RKO (cell line): ENCODE results near the gene PFDN2.
A peak's percentile ranks its signal among the peaks of the same experiment; 100 is the strongest.
"Not testable (repeated sequence)": the region's sequence is repeated elsewhere in the genome, so short reads cannot be mapped to it uniquely, and the experiment has no call there.

Experiments
- DNase-seq: peaks from one replicate; pipeline ENCODE4 v3.0.0-alpha.2; 2016; ENCODE audit warnings: low spot score

PFDN2 gene

DNA sequence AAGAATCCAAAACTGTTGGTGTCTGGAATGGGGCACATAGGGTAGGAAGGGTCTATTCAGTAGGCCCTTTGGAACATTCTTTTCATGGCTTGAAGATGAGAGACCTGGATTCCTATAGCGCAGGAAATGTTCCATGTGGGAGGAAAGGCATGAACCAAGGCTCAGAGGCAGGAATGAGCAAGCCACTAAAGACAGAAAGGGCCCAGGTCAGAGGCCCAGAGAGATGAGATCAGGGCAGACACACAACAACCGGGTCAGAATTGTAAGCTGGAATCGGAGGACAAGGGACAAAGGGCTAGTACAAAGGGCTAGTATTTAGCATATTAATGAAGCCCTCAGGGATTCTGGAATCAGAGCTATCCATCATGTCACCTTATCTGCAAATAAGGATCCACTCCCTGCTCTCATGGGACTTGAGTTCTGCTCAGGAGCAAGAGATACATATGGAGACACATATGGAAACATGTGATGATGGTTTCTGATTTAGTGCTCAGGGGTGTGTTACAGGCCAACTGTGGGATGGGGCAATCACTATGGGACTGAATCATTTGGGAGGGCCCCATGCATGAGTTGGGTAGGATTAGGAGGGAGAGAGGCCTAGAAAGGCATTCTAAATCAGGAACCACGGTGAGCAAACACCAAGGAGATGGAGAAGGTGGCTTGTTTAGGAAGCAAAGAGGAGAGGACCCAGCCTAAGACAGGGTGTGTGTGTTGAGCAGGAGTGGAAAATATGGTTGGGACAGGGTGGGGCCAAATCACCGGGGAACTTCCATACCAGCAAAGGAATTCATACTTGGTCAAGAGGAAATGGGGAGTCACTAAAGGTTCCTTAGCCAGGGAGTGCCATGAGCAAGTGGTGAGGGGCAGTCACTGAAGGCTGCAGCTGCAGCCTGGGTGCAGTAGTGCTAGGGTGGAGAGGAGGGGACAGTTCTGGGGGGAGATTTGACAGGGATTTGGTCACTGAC, 37.1 kb downstream of the PFDN2 start:
- DNase-seq, result no peak

GRCh38 chr1:161079436-161080110, 38.3 kb downstream of the PFDN2 start:
- DNase-seq, result no peak

- no peak for DNase-seq
These were observed 40.4 kb downstream of the PFDN2 start for GRCh38 chr1:161077426-161077825.

GRCh38 chr1:161076410-161076809, 41.4 kb downstream of the PFDN2 start:
- DNase-seq, result no peak

- DNase-seq, result no peak
These were observed 43.0 kb downstream of the PFDN2 start for GRCh38 chr1:161074676-161075368.

GRCh38 chr1:161073474-161074121, 44.2 kb downstream of the PFDN2 start:
- DNase-seq, result no peak

GRCh38 chr1:161072751-161073449, 44.9 kb downstream of the PFDN2 start:
- DNase-seq, result no peak

- peak; percentile 58 for DNase-seq
These were observed 45.9 kb downstream of the PFDN2 start for GRCh38 chr1:161071886-161072371.

GRCh38 chr1:161070761-161071160, 47.1 kb downstream of the PFDN2 start:
- no peak for DNase-seq

DNA sequence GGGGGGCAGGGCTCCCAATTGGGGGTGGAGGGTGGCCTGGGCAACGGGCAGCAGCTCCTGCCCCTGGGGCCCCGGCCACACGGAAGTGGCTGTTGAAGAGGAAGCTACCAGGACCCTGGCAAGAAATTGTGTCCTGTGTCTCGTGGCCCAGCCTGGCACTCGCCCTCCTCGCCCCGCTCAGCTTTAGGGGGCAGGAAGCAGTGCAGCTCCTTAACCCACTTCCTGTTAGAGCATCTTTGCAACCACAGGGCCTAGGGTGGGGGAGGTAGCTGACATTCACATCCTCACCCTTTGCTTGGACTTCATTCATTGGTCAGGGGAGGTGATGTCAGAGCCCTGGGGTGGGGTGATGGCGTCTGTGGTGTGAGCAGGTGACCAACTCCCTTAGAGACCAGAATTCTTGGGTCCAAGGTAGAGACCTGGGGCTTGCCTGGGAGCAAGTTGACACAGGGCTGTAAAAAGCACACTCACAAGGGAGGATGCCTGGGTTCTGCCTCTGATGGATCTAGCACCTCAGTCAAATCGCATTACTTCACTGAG, 48.0 kb downstream of the PFDN2 start, which contains the start of gene ARHGAP30:
Gene ARHGAP30, minus strand, starts transcription at position 161 of the 540 bp plus-strand sequence. CDS start 267 bp downstream, outside the sequence.
- no peak for DNase-seq

DNA sequence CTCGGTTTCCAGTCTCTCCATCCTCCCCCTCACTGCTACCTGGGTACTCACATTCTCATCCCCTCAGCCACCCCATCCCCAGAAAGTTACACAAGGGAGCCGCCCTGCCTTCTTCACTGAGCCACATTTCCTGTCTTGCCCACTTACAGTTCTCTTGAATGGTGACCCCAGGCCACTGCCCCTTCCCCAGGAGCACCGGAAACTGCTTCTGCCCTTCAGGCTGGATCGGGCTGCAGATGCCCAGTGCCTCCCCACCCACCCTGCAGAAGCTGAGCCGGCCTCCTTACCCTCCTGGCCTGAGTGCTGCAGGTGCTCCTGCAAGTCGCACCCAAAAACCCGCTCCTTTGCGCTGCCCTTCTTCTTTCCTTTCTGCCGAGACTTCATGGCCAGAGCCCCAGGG, 48.6 kb downstream of the PFDN2 start:
- DNase-seq, result no peak

- no peak for DNase-seq
These were observed 49.3 kb downstream of the PFDN2 start for GRCh38 chr1:161068306-161069234.

GRCh38 chr1:161066694-161067093, 51.1 kb downstream of the PFDN2 start:
- DNase-seq, result no peak

DNA sequence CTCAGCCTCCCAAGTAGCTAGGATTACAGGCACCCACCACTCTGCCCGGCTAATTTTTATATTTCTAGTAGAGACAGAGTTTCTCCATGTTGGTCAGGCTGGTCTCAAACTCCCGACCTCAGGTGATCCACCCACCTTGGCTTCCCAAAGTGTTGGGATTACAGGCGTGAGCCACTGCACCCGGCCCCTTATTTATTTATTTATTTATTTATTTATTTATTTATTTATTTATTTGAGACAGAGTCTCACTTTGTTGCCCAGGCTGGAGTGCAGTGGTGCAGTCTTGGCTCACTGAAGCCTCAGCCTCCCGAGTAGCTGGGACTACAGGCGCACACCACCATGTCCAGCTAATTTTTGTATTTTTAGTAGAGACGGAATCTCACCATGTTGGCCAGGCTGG, 52.2 kb downstream of the PFDN2 start:
- not testable (repeated sequence) for DNase-seq

- not testable (repeated sequence) for DNase-seq
These were observed 53.9 kb downstream of the PFDN2 start for GRCh38 chr1:161063936-161064335.

DNA sequence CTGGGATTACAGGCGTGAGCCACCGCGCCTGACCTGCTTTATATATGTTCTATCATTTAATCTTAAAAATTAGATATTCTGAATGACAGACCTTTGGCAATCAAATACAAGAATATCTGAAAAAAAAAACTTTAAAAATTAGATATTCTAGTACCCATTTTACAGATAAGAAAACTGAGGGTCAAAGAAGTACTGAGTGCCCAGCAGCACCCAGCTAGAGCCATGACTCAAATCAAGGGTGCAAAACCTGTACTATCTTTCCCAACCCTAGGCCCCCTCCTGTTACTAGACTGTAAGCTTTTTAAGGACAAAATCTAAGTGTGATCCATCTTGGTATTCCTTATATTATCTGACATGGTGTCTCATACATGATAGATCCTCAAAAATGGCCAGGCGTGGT, 56.4 kb downstream of the PFDN2 start:
- no peak for DNase-seq

GRCh38 chr1:161059293-161059692, 58.5 kb downstream of the PFDN2 start:
- DNase-seq, result no peak

DNA sequence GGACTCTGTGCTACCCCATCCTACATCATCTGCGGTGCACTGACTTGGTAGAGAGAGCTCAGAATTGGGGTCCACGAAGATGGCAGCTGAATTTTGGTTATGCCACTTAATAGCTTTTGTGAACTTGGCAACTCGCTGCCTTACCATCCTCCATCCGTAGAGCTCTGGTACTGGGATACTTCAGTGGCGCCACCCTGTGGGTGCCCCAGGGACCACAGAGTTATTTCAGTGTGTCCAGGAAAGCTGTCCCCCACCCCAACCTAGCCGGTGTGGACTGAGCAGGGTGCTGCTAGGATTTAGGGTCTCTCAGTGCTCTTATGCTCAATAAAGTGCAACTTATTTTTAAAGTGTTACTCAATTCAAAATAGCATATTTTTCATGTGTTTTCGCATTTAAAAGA, 63.0 kb downstream of the PFDN2 start:
- no peak for DNase-seq

DNA sequence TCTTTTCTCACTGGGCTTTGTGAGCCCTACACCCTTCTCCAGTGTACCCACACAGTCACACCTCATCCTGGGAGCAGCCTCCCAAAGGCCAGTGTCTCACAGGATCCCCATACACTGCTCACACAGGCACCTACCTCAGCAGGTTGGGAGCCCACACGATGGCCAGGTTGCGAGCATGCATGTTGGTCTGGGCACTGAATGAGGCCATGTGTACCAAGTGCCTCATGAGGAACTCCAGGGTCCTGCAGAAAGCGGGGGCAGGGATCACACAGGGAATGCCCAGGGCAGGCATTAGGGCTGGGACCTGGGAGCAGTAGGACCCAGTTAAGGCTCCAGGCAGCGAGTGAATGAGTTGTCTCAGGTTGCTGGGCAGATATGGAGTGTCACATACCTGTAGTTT, 63.6 kb downstream of the PFDN2 start:
- DNase-seq, result no peak

GRCh38 chr1:161052899-161053298, 64.9 kb downstream of the PFDN2 start:
- no peak for DNase-seq
